Stomach (tissue), 4 donors: ENCODE data around the gene PPM1F.

Experiments used
- CTCF ChIP-seq, 7 experiments: fragments of 450-650 bp in 4 of 7; fragments of 200-600 bp in 3 of 7; sonication (generic) in 3 of 7; IDR thresholded peaks; one replicate each; pipeline ENCODE4 v1.5.1; 2016 to 2019; ENCODE audit warnings: antibody characterized with exemption in 7 of 7, control low read depth in 2 of 7, mild to moderate bottlenecking in 1 of 7
- POLR2A ChIP-seq, 4 donors: fragments of 450-650 bp; IDR thresholded peaks; one replicate each; pipeline ENCODE4 v1.6.1; 2016; ENCODE audit warnings: antibody characterized with exemption in 4 of 4, control low read depth in 2 of 4, mild to moderate bottlenecking in 1 of 4, moderate library complexity in 1 of 4

DNA sequence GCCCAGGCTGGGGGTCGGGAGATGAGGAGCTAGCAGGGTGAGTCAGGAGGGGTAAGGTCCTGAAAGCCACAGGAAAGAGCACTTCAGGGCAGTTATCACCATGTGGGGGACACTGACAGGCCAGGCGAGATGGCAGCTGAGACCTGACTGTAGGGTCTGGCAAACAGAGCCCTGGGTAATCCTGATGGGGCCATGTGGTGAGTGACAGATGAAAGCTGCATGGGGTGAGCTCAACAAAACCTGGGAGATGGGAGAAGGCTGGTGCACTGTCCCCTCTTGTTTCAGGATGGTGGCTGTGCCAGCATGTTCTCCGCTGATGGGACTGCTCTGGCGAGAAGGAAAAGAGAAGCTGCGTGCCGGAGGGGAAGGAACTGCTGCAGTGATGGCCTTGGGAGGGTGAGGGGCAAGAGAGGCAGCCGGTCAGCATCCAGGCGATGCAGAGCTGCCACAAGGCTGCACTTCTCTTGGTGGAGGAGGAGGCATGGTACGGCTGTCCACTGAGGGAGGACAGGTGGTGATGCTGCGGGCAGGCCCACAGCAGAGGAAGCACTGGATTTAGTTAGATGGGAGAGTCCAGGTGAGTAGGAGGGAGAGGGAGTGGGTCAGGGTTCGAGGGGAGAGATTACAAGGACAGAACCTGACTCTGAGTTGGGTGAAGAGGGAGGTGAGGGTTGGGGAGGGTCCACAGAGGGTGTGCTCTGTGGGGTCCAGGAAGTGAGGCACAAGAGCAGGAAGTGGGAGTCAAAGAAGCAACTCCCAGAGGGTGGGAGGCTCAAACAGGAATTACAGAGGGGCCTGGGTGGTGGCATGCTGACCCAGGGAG, 26.1 kb upstream of the PPM1F start:
- no peak for TF ChIP-seq POLR2A (IDR thresholded peaks at IDR 0.05)
- TF ChIP-seq CTCF (IDR thresholded peaks at IDR 0.05) = no peak
